Mucosa of rectum (tissue), 2 donors: Measurements from ENCODE around the gene TRNP1.
A peak's percentile ranks its signal among the peaks of the same experiment; 100 is the strongest.

ENCODE experiments used
- H3K27ac ChIP-seq, 2 donors: one replicate each; pipeline ENCODE4 v1.7.0; 2013; ENCODE audit warnings: inconsistent platforms in 2 of 2, low read depth in 2 of 2, low read length in 2 of 2
- H3K27me3 ChIP-seq, 2 donors: one replicate each; pipeline ENCODE4 v1.7.0; 2013; ENCODE audit warnings: low read length in 2 of 2; ENCODE audit not compliant: control insufficient read depth in 2 of 2, insufficient read depth in 2 of 2
- H3K36me3 ChIP-seq, 2 donors: one replicate each; pipeline ENCODE4 v1.7.0; 2013; ENCODE audit warnings: low read length in 2 of 2; ENCODE audit not compliant: control insufficient read depth in 2 of 2, insufficient read depth in 2 of 2
- H3K4me1 ChIP-seq, 2 donors: one replicate each; pipeline ENCODE4 v1.7.0; 2013; ENCODE audit warnings: low read length in 2 of 2, mild to moderate bottlenecking in 1 of 2; ENCODE audit not compliant: control insufficient read depth in 2 of 2, insufficient read depth in 2 of 2
- H3K4me3 ChIP-seq, 2 donors: one replicate each; pipeline ENCODE4 v1.7.0; 2013; ENCODE audit warnings: low read length in 2 of 2
- H3K9ac ChIP-seq, 2 donors: one replicate each; pipeline ENCODE4 v1.7.0; 2013; ENCODE audit warnings: low read length in 2 of 2, low read depth in 1 of 2, mild to moderate bottlenecking in 1 of 2
- H3K9me3 ChIP-seq, 2 donors: one replicate each; pipeline ENCODE4 v1.7.0; 2013; ENCODE audit warnings: low read length in 2 of 2; ENCODE audit not compliant: control insufficient read depth in 2 of 2
- donor health status: healthy.
- donor health status: Normal muscosa, but diverticular disease.

Gene TRNP1

GRCh38 chr1:27000817-27001460, 7.4 kb downstream of the TRNP1 start:
- Histone ChIP-seq H3K36me3 (no peaks in the 10 kb centered on the region), H3K4me1 (peaks cover 2 to 9% of the 10 kb centered on the region in 2 donors), H3K9ac (no peak overlapping the region), H3K9me3 (no peaks in the 10 kb centered on the region), H3K4me3 (no peak overlapping the region), H3K27ac (peak overlapping the region in 1 of 2 donors; percentile 49), H3K27me3 (peaks cover 8% of the 10 kb centered on the region in 2 donors)

- Histone ChIP-seq H3K4me1 (peaks cover 2 to 9% of the 10 kb centered on the region in 2 donors), H3K9ac (no peak overlapping the region), H3K9me3 (no peaks in the 10 kb centered on the region), H3K27me3 (peaks cover 0 to under 1% of the 10 kb centered on the region in 2 donors), H3K4me3 (no peak overlapping the region), H3K36me3 (no peaks in the 10 kb centered on the region), H3K27ac (peak overlapping the region in 1 of 2 donors; percentile 49)
Observed at GRCh38 chr1:27001570-27002360, 8.3 kb downstream of the TRNP1 start.

DNA sequence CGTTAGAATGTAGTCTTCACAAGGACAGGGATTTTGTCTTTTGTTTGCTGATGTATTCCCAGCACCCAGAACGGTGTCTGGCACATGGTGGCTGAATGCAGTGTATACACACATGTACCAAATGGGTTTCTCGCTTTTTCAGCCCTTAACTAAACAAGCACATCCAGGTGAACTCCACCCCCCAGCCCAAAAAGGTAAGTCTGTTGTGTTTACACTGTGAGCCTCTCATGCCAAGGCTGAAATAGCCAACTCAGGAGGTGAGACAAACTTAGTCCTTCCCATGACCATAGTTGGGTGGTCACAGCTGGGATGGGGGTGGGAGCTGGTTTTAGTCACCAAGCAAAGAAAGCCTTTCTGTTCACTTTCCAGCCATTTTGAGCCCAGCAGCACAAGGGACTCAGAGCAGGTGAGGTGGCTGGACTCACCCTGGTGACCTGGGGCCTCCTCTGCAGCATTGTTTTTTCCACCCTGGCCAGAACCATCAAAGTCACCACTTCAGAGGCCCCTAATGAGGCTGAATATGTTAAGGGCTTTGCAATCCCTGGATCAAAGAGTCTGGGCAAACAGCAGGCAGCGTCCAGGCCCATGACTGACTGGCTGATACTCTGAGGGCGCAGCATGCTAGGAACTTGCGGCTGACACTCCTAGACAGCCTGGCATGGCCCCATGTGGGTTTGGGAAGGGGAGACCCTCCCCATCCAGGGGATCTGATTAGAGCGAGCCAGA, 10.4 kb downstream of the TRNP1 start:
- Histone ChIP-seq H3K9ac (no peak overlapping the region), H3K9me3 (no peaks in the 10 kb centered on the region), H3K27ac (no peak overlapping the region), H3K4me3 (no peak overlapping the region), H3K36me3 (no peaks in the 10 kb centered on the region), H3K27me3 (no peaks in the 10 kb centered on the region), H3K4me1 (peaks cover 9 to 17% of the 10 kb centered on the region in 2 donors)

GRCh38 chr1:27004471-27005165, 11.1 kb downstream of the TRNP1 start:
- H3K4me1 ChIP-seq, result peaks cover 11 to 23% of the 10 kb centered on the region in 2 donors
- H3K9me3 ChIP-seq, result no peaks in the 10 kb centered on the region
- no peaks in the 10 kb centered on the region for H3K27me3 ChIP-seq
- H3K4me3 ChIP-seq, result no peak overlapping the region
- no peak overlapping the region for H3K9ac ChIP-seq
- no peak overlapping the region for H3K27ac ChIP-seq
- H3K36me3 ChIP-seq, result no peaks in the 10 kb centered on the region

GRCh38 chr1:27005166-27005530, 11.7 kb downstream of the TRNP1 start:
- H3K36me3 ChIP-seq, result no peaks in the 10 kb centered on the region
- H3K9ac ChIP-seq, result no peak overlapping the region
- H3K27me3 ChIP-seq, result no peaks in the 10 kb centered on the region
- H3K4me1 ChIP-seq, result peaks cover 14 to 26% of the 10 kb centered on the region in 2 donors
- H3K9me3 ChIP-seq, result no peaks in the 10 kb centered on the region
- H3K4me3 ChIP-seq, result no peak overlapping the region
- no peak overlapping the region for H3K27ac ChIP-seq

- Histone ChIP-seq H3K4me3 (no peak overlapping the region), H3K4me1 (peaks cover 14 to 26% of the 10 kb centered on the region in 2 donors), H3K27ac (no peak overlapping the region), H3K9ac (no peak overlapping the region), H3K27me3 (no peaks in the 10 kb centered on the region), H3K36me3 (no peaks in the 10 kb centered on the region), H3K9me3 (no peaks in the 10 kb centered on the region)
Observed at GRCh38 chr1:27005648-27006496, 12.4 kb downstream of the TRNP1 start.

DNA sequence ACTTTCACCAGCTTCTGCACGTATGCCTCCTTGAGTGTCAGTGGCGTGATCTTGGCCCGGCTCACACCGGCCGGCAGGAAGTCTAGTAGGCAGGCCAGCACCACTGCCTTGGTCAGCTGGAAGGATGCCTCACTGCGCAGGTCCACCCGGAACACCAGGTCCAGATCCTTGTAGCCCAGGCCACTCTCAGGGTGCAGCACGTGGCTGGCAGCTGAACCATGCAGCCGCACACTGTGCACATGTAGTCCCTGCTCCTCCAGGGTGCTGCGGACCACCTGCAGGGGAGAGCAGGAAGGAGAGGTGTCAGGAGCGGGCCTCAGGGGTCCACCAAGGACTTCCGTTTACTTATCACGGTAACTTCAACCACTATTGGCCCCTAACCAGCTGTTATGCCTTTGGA, 13.2 kb downstream of the TRNP1 start:
- H3K36me3 ChIP-seq, result no peaks in the 10 kb centered on the region
- no peak overlapping the region for H3K9ac ChIP-seq
- peaks cover 14 to 26% of the 10 kb centered on the region in 2 donors for H3K4me1 ChIP-seq
- H3K9me3 ChIP-seq, result no peaks in the 10 kb centered on the region
- H3K4me3 ChIP-seq, result no peak overlapping the region
- no peaks in the 10 kb centered on the region for H3K27me3 ChIP-seq
- H3K27ac ChIP-seq, result no peak overlapping the region

GRCh38 chr1:27007909-27008582, 14.6 kb downstream of the TRNP1 start:
- no peaks in the 10 kb centered on the region for H3K27me3 ChIP-seq
- peaks cover 17 to 29% of the 10 kb centered on the region in 2 donors for H3K4me1 ChIP-seq
- H3K4me3 ChIP-seq, result no peak overlapping the region
- H3K36me3 ChIP-seq, result no peaks in the 10 kb centered on the region
- peak overlapping the region; percentile 27 to 63 for H3K27ac ChIP-seq
- no peak overlapping the region for H3K9ac ChIP-seq
- no peaks in the 10 kb centered on the region for H3K9me3 ChIP-seq
